Right lobe of liver (tissue), 4 donors: ENCODE data around the gene MCF2L2.

ENCODE experiments used
- CTCF ChIP-seq, 4 donors: fragments of 200-600 bp in 3 of 4; fragments of 450-650 bp in 1 of 4; IDR thresholded peaks; one replicate each; pipeline versions ENCODE4 v1.5.1 to v1.8.0; 2016 to 2022; ENCODE audit warnings: antibody characterized with exemption in 4 of 4, mild to moderate bottlenecking in 2 of 4
- POLR2A ChIP-seq: fragments of 450-650 bp; IDR thresholded peaks from one replicate; pipeline ENCODE4 v1.6.1; 2017; ENCODE audit warnings: antibody characterized with exemption, mild to moderate bottlenecking
- donor health status: DM: no; HTN: no; CAD: no.
- donor health status: DM: no; HTN: no; CAD: no.
- donor health status: DM: no; HTN: yes; CAD: no.

- TF ChIP-seq CTCF (IDR thresholded peaks at IDR 0.05), result no peak
- TF ChIP-seq POLR2A, result no peak
Observed at GRCh38 chr3:183132409-183132808, 296.0 kb downstream of the MCF2L2 start.
